GM23338 (cell line): ENCODE data around the gene SPINK14. TPM values are rescaled to one million over a fixed set of nuclear protein-coding genes. Genes with fewer than 3 reads are reported as not detected.

Source experiments
- CREB1 ChIP-seq: fragments of 250-450 bp; sonication (Bioruptor Pico); IDR thresholded peaks from 2 replicates; pipeline ENCODE4 v1.5.0; 2020; ENCODE audit warnings: low read depth, mild to moderate bottlenecking, moderate library complexity
- CTCF ChIP-seq, 2 experiments: fragments of 200-600 bp in 1 of 2; sonication (generic) in 1 of 2; conservative IDR thresholded peaks; 2 replicates each; pipeline versions ENCODE4 v1.5.1 to v1.6.1; 2016 to 2017; ENCODE audit warnings: antibody characterized with exemption in 2 of 2, low read depth in 2 of 2, mild to moderate bottlenecking in 2 of 2, moderate library complexity in 1 of 2
- JUNB ChIP-seq: IDR thresholded peaks from one replicate; pipeline ENCODE4 v1.6.1; 2016; ENCODE audit warnings: antibody characterized with exemption; ENCODE audit not compliant: unreplicated experiment
- NANOG ChIP-seq: IDR thresholded peaks from 2 replicates; pipeline ENCODE4 v1.6.1; 2016; ENCODE audit warnings: antibody characterized with exemption, borderline replicate concordance
- POLR2AphosphoS5 ChIP-seq: IDR thresholded peaks from 2 replicates; pipeline ENCODE4 v1.6.1; 2016; ENCODE audit warnings: antibody characterized with exemption, low read depth
- REST ChIP-seq: IDR thresholded peaks from one replicate; pipeline ENCODE4 v1.6.1; 2018; ENCODE audit warnings: antibody characterized with exemption; ENCODE audit not compliant: unreplicated experiment
- ZNF114 ChIP-seq: fragments of 250-450 bp; sonication (Bioruptor Pico); IDR thresholded peaks from 2 replicates; pipeline ENCODE4 v1.5.0; 2020; ENCODE audit warnings: mild to moderate bottlenecking, moderate library complexity
- ZNF331 ChIP-seq: fragments of 250-450 bp; sonication (Bioruptor Pico); IDR thresholded peaks from 2 replicates; pipeline ENCODE4 v1.5.0; 2020; ENCODE audit warnings: low read depth, mild to moderate bottlenecking, moderate library complexity
- ZNF462 ChIP-seq: fragments of 250-450 bp; sonication (Bioruptor Pico); IDR thresholded peaks from 2 replicates; pipeline ENCODE4 v1.5.0; 2020; ENCODE audit warnings: mild to moderate bottlenecking, moderate library complexity
- polyA plus RNA-seq: library from polyadenylated mRNA; unstranded; fragments of >200 nt; fragmentation: Nextera tagmentation; extraction: Ambion mirVana; gene quantifications from 2 replicates; pipeline ENCODE4 v1.2.1, GENCODE V29; 2016
- total RNA-seq: library from RNA; depleted of rRNA; stranded (reverse); fragments of >200 nt; shearing (Covaris generic); gene quantifications from 2 replicates; pipeline ENCODE4 v1.2.3, GENCODE V29; 2014

Gene SPINK14
- total and polyA plus RNA-seq, 2 experiments from 2014 or later, result not detected

GRCh38 chr5:148202531-148203203 is 34.3 kb downstream of the SPINK14 start, which contains the start of gene SPINK6 (continued):
- TF ChIP-seq ZNF462 (CRISPR knock-in tag), result no peak
- TF ChIP-seq CREB1 (CRISPR knock-in tag), result no peak
- no peak for TF ChIP-seq ZNF114
- TF ChIP-seq JUNB, result no peak
- TF ChIP-seq NANOG, result no peak
- no peak for TF ChIP-seq CTCF (conservative IDR thresholded peaks at IDR 0.05; ENCODE audit: low read depth in 2 of 2)
- no peak for TF ChIP-seq REST
- TF ChIP-seq ZNF331 (CRISPR knock-in tag), result no peak
- TF ChIP-seq POLR2AphosphoS5, result no peak
